Measurements from ENCODE around the gene USP33. TPM values are rescaled to one million over a fixed set of nuclear protein-coding genes. Genes with fewer than 3 reads are reported as not detected.

USP33 gene
- 35.1 TPM for polyA plus RNA-seq (2013, experiment 1 of 2)
- 36.3 TPM for polyA plus RNA-seq (2013, experiment 2 of 2)

- Histone ChIP-seq H3K4me2 (ENCODE audit: low read length, poor library complexity, severe bottlenecking) (peak within 1 kb of the TSS; percentile 60), H3K4me3 (ENCODE audit: insufficient read depth in 1 of 2, low read depth in 1 of 2, low read length in 2 of 2) (peak within 1 kb of the TSS; percentile 97 to 98), H3K4me1 (ENCODE audit: control insufficient read depth, insufficient read depth, low read depth, low read length) (no peaks in the 10 kb centered on the region), H2AFZ (ENCODE audit: low read depth, low read length) (peak within 1 kb of the TSS; percentile 98), H3K27ac (ENCODE audit: low read length, poor library complexity, severe bottlenecking) (peak within 1 kb of the TSS; percentile 70), H4K8ac (ENCODE audit: low read length) (peak within 1 kb of the TSS; percentile 91), H2AK5ac (ENCODE audit: low read length, severe bottlenecking) (no peak within 1 kb of the TSS), H3K27me3 (ENCODE audit: control insufficient read depth in 1 of 2, insufficient read depth in 1 of 2, low read length in 2 of 2) (no peaks in the 10 kb centered on the region), H2BK5ac (ENCODE audit: low read depth, low read length, poor library complexity, severe bottlenecking) (peak within 1 kb of the TSS; percentile 96), H3K14ac (ENCODE audit: low read length in 2 of 2) (peak within 1 kb of the TSS; percentile 66 to 98), H3K79me1 (replicated peaks; ENCODE audit: low read length, poor library complexity, severe bottlenecking) (peaks cover 2% of the 10 kb centered on the region), H2BK120ac (ENCODE audit: low read depth, low read length) (peak within 1 kb of the TSS; percentile 64), H3K36me3 (ENCODE audit: control insufficient read depth in 1 of 2, insufficient read depth in 2 of 2, low read depth in 1 of 2, low read length in 2 of 2) (no peaks in the 10 kb centered on the region), H3K9ac (ENCODE audit: low read length) (peak within 1 kb of the TSS; percentile 98), H2BK12ac (ENCODE audit: low read length in 2 of 2) (peak within 1 kb of the TSS; percentile 38 to 54), H4K91ac (ENCODE audit: low read length) (peak within 1 kb of the TSS; percentile 94), H3K9me3 (ENCODE audit: control insufficient read depth, low read length) (no peaks in the 10 kb centered on the region), H3K23ac (ENCODE audit: low read length in 2 of 2) (peak within 1 kb of the TSS in 1 of 2 experiments; percentile 99), H2BK15ac (ENCODE audit: low read depth, poor library complexity, severe bottlenecking) (peak within 1 kb of the TSS; percentile 96), H3K18ac (ENCODE audit: low read depth in 1 of 2, low read length in 2 of 2) (peak within 1 kb of the TSS; percentile 98 to 100), H3K4ac (ENCODE audit: low read depth in 1 of 2, low read length in 2 of 2) (peak within 1 kb of the TSS; percentile 85 to 98)
- 1% methylated on average over 71 of the region's 79 CpGs for WGBS
- DNase-seq = peak; percentile 88
These were observed at the start of gene USP33 for GRCh38 chr1:77759071-77760028. Gene USP33, minus strand, starts transcription at chr1:77759852. Its CDS starts 18,155 bp downstream, at chr1:77741697.

GRCh38 chr1:77803371-77803770, 43.7 kb upstream of the USP33 start:
- DNase-seq = no peak
- Histone ChIP-seq H4K91ac (ENCODE audit: low read length) (no peak overlapping the region), H3K9me3 (ENCODE audit: control insufficient read depth, low read length) (no peaks in the 10 kb centered on the region), H3K36me3 (ENCODE audit: control insufficient read depth in 1 of 2, insufficient read depth in 2 of 2, low read depth in 1 of 2, low read length in 2 of 2) (peaks cover 4 to 50% of the 10 kb centered on the region in 2 experiments), H2AK5ac (ENCODE audit: low read length, severe bottlenecking) (no peak overlapping the region), H2BK5ac (ENCODE audit: low read depth, low read length, poor library complexity, severe bottlenecking) (no peak overlapping the region), H3K4me1 (ENCODE audit: control insufficient read depth, insufficient read depth, low read depth, low read length) (peaks cover 3% of the 10 kb centered on the region), H3K27ac (ENCODE audit: low read length, poor library complexity, severe bottlenecking) (no peak overlapping the region), H2BK12ac (ENCODE audit: low read length in 2 of 2) (no peak overlapping the region), H3K4ac (ENCODE audit: low read depth in 1 of 2, low read length in 2 of 2) (no peak overlapping the region), H2AFZ (ENCODE audit: low read depth, low read length) (no peak overlapping the region), H3K14ac (ENCODE audit: low read length in 2 of 2) (no peak overlapping the region), H2BK120ac (ENCODE audit: low read depth, low read length) (no peak overlapping the region), H3K23ac (ENCODE audit: low read length in 2 of 2) (no peak overlapping the region), H3K4me2 (ENCODE audit: low read length, poor library complexity, severe bottlenecking) (no peak overlapping the region), H3K27me3 (ENCODE audit: control insufficient read depth in 1 of 2, insufficient read depth in 1 of 2, low read length in 2 of 2) (no peaks in the 10 kb centered on the region), H3K79me1 (replicated peaks; ENCODE audit: low read length, poor library complexity, severe bottlenecking) (peaks cover 8% of the 10 kb centered on the region), H4K8ac (ENCODE audit: low read length) (no peak overlapping the region), H3K9ac (ENCODE audit: low read length) (no peak overlapping the region), H3K4me3 (ENCODE audit: insufficient read depth in 1 of 2, low read depth in 1 of 2, low read length in 2 of 2) (no peak overlapping the region), H3K18ac (ENCODE audit: low read depth in 1 of 2, low read length in 2 of 2) (no peak overlapping the region), H2BK15ac (ENCODE audit: low read depth, poor library complexity, severe bottlenecking) (no peak overlapping the region)
- 68% methylated on average over 1 of the region's 2 CpGs for WGBS

- Histone ChIP-seq H3K4me3 (ENCODE audit: insufficient read depth in 1 of 2, low read depth in 1 of 2, low read length in 2 of 2) (no peak overlapping the region), H3K4me1 (ENCODE audit: control insufficient read depth, insufficient read depth, low read depth, low read length) (peaks cover 3% of the 10 kb centered on the region), H3K36me3 (ENCODE audit: control insufficient read depth in 1 of 2, insufficient read depth in 2 of 2, low read depth in 1 of 2, low read length in 2 of 2) (peaks cover under 1 to 37% of the 10 kb centered on the region in 2 experiments), H4K8ac (ENCODE audit: low read length) (no peak overlapping the region), H2AK5ac (ENCODE audit: low read length, severe bottlenecking) (no peak overlapping the region), H2AFZ (ENCODE audit: low read depth, low read length) (no peak overlapping the region), H2BK120ac (ENCODE audit: low read depth, low read length) (no peak overlapping the region), H2BK5ac (ENCODE audit: low read depth, low read length, poor library complexity, severe bottlenecking) (no peak overlapping the region), H3K9ac (ENCODE audit: low read length) (no peak overlapping the region), H3K4me2 (ENCODE audit: low read length, poor library complexity, severe bottlenecking) (no peak overlapping the region), H3K23ac (ENCODE audit: low read length in 2 of 2) (no peak overlapping the region), H2BK15ac (ENCODE audit: low read depth, poor library complexity, severe bottlenecking) (no peak overlapping the region), H3K18ac (ENCODE audit: low read depth in 1 of 2, low read length in 2 of 2) (no peak overlapping the region), H3K4ac (ENCODE audit: low read depth in 1 of 2, low read length in 2 of 2) (no peak overlapping the region), H2BK12ac (ENCODE audit: low read length in 2 of 2) (no peak overlapping the region), H4K91ac (ENCODE audit: low read length) (no peak overlapping the region), H3K14ac (ENCODE audit: low read length in 2 of 2) (no peak overlapping the region), H3K9me3 (ENCODE audit: control insufficient read depth, low read length) (no peaks in the 10 kb centered on the region), H3K27me3 (ENCODE audit: control insufficient read depth in 1 of 2, insufficient read depth in 1 of 2, low read length in 2 of 2) (no peaks in the 10 kb centered on the region), H3K27ac (ENCODE audit: low read length, poor library complexity, severe bottlenecking) (no peak overlapping the region), H3K79me1 (replicated peaks; ENCODE audit: low read length, poor library complexity, severe bottlenecking) (peaks cover 8% of the 10 kb centered on the region)
- no peak for DNase-seq
- 96% methylated on average over 2 of the region's 2 CpGs for WGBS
These were observed 42.4 kb upstream of the USP33 start for GRCh38 chr1:77802026-77802425.

GRCh38 chr1:77797991-77798390, 38.3 kb upstream of the USP33 start:
- H2BK5ac ChIP-seq (ENCODE audit: low read depth, low read length, poor library complexity, severe bottlenecking) = no peak overlapping the region
- no peak overlapping the region for H4K8ac ChIP-seq (ENCODE audit: low read length)
- H3K14ac ChIP-seq (ENCODE audit: low read length in 2 of 2) = no peak overlapping the region
- peaks cover 3% of the 10 kb centered on the region for H3K4me1 ChIP-seq (ENCODE audit: control insufficient read depth, insufficient read depth, low read depth, low read length)
- H2AK5ac ChIP-seq (ENCODE audit: low read length, severe bottlenecking) = no peak overlapping the region
- no peak overlapping the region for H4K91ac ChIP-seq (ENCODE audit: low read length)
- no peaks in the 10 kb centered on the region for H3K27me3 ChIP-seq (ENCODE audit: control insufficient read depth in 1 of 2, insufficient read depth in 1 of 2, low read length in 2 of 2)
- peaks cover 16% of the 10 kb centered on the region for H3K79me1 ChIP-seq (replicated peaks; ENCODE audit: low read length, poor library complexity, severe bottlenecking)
- H3K23ac ChIP-seq (ENCODE audit: low read length in 2 of 2) = no peak overlapping the region
- no peak for DNase-seq
- no peak overlapping the region for H3K4me2 ChIP-seq (ENCODE audit: low read length, poor library complexity, severe bottlenecking)
- no peak overlapping the region for H2BK120ac ChIP-seq (ENCODE audit: low read depth, low read length)
- no peak overlapping the region for H2BK15ac ChIP-seq (ENCODE audit: low read depth, poor library complexity, severe bottlenecking)
- no peak overlapping the region for H3K4ac ChIP-seq (ENCODE audit: low read depth in 1 of 2, low read length in 2 of 2)
- H2AFZ ChIP-seq (ENCODE audit: low read depth, low read length) = no peak overlapping the region
- H3K4me3 ChIP-seq (ENCODE audit: insufficient read depth in 1 of 2, low read depth in 1 of 2, low read length in 2 of 2) = no peak overlapping the region
- no peak overlapping the region for H3K18ac ChIP-seq (ENCODE audit: low read depth in 1 of 2, low read length in 2 of 2)
- no peak overlapping the region for H3K27ac ChIP-seq (ENCODE audit: low read length, poor library complexity, severe bottlenecking)
- no peak overlapping the region for H2BK12ac ChIP-seq (ENCODE audit: low read length in 2 of 2)
- H3K9ac ChIP-seq (ENCODE audit: low read length) = no peak overlapping the region
- H3K36me3 ChIP-seq (ENCODE audit: control insufficient read depth in 1 of 2, insufficient read depth in 2 of 2, low read depth in 1 of 2, low read length in 2 of 2) = peaks cover 0 to 28% of the 10 kb centered on the region in 2 experiments
- H3K9me3 ChIP-seq (ENCODE audit: control insufficient read depth, low read length) = no peaks in the 10 kb centered on the region

Data from mesenchymal stem cell (in vitro differentiated cells and primary cell).